GM12878 (cell line): Measurements from ENCODE around the gene PCDHGB6. TPM values are rescaled to one million over a fixed set of nuclear protein-coding genes. Genes with fewer than 3 reads are reported as not detected.
"Not testable (repeated sequence)": the region's sequence is repeated elsewhere in the genome, so short reads cannot be mapped to it uniquely, and the experiment has no call there.

Source experiments
- ATAC-seq: fragments of 200-7000 bp; cut with Tn5 transposase; 3 replicates; pipeline ENCODE4 v1.9.1; 2020; ENCODE audit warnings: mild to moderate bottlenecking, moderate library complexity
- BruUV-seq: library from RNA; stranded (reverse); fragments of 400-500 nt; replicated peaks from 2 replicates; lab custom pipeline; 2021; lab: Mats Ljungman, UMichigan
- CTCF ChIA-PET: fragments of 300-600 bp; sonication (Branson Sonifier 250); formaldehyde crosslinking; extraction: SDS; loops from one replicate; lab custom pipeline; 2021; ENCODE audit warnings: inconsistent platforms; lab: Yijun Ruan, JAX
- POLR2A ChIA-PET: fragments of 350-600 bp; formaldehyde crosslinking; extraction: SDS; loops from one replicate; lab custom pipeline; 2021; ENCODE audit warnings: inconsistent platforms; lab: Charles Lee
- RAD21 ChIA-PET: fragments of 300-600 bp; sonication (Branson Sonifier 250); formaldehyde crosslinking; loops from one replicate; lab custom pipeline; 2023; ENCODE audit warnings: antibody characterized with exemption; ENCODE audit not compliant: unreplicated experiment; lab: Charles Lee
- SMC1A ChIA-PET: fragments of 300-600 bp; sonication (Branson Sonifier 250); formaldehyde crosslinking; loops from one replicate; lab custom pipeline; 2023; ENCODE audit not compliant: unreplicated experiment, uncharacterized antibody; lab: Charles Lee
- DNase-seq: peaks from one replicate; pipeline ENCODE4 v3.0.0-alpha.2; 2011; ENCODE audit warnings: low read depth, low spot score
- FAIRE-seq: peaks from 3 replicates; lab custom pipeline; 2011; peaks lifted over from hg19 to GRCh38; lab: Jason Lieb, UNC
- H2AFZ ChIP-seq: 2 replicates; pipeline ENCODE4 v1.6.0; 2011; ENCODE audit warnings: low read depth, low read length, control low read depth; ENCODE audit not compliant: control insufficient read depth
- H3K27ac ChIP-seq: 2 replicates; pipeline ENCODE4 v1.5.1; 2011; ENCODE audit warnings: control low read depth; ENCODE audit not compliant: control insufficient read depth, insufficient read depth
- H3K27me3 ChIP-seq, 2 experiments: replicated peaks in 1 of 2; 2 replicates each; pipeline versions ENCODE4 v1.6.0 to v1.6.1; 2011; ENCODE audit warnings: low read length in 1 of 2; ENCODE audit not compliant: control insufficient read depth in 2 of 2, insufficient read depth in 2 of 2
- H3K36me3 ChIP-seq, 2 experiments: 2 replicates each; pipeline ENCODE4 v1.5.1; 2011; ENCODE audit warnings: low read length in 1 of 2; ENCODE audit not compliant: control insufficient read depth in 2 of 2, insufficient read depth in 2 of 2
- H3K4me1 ChIP-seq: 2 replicates; pipeline ENCODE4 v1.6.1; 2011; ENCODE audit warnings: mild to moderate bottlenecking, low read length, moderate library complexity, mixed read lengths; ENCODE audit not compliant: control insufficient read depth, insufficient read depth
- H3K4me2 ChIP-seq: 2 replicates; pipeline ENCODE4 v1.6.0; 2011; ENCODE audit warnings: control low read depth; ENCODE audit not compliant: control insufficient read depth, insufficient read depth
- H3K4me3 ChIP-seq: fragments of 200-600 bp; sonication (generic); 2 replicates; pipeline ENCODE4 v1.5.1; 2016
- H3K79me2 ChIP-seq: 2 replicates; pipeline ENCODE4 v1.6.0; 2011; ENCODE audit warnings: low read length; ENCODE audit not compliant: control insufficient read depth, insufficient read depth
- H3K9ac ChIP-seq: 2 replicates; pipeline ENCODE4 v1.8.0; 2011; ENCODE audit warnings: low read length, control low read depth, mixed read lengths; ENCODE audit not compliant: control insufficient read depth, insufficient read depth
- H3K9me3 ChIP-seq: replicated peaks from 3 replicates; pipeline ENCODE4 v1.5.1; 2011; ENCODE audit warnings: mild to moderate bottlenecking, low read length; ENCODE audit not compliant: control insufficient read depth, insufficient read depth
- H4K20me1 ChIP-seq: 2 replicates; pipeline ENCODE4 v1.6.0; 2011; ENCODE audit not compliant: control insufficient read depth, insufficient read depth
- BHLHE40 ChIP-seq, 2 experiments: fragments of 450-650 bp in 1 of 2; IDR thresholded peaks; 2 replicates each; pipeline ENCODE4 v1.6.1; 2011 to 2017; ENCODE audit warnings: low read depth in 2 of 2, borderline replicate concordance in 1 of 2, improper control_type of control experiment in 1 of 2, low read length in 1 of 2, mild to moderate bottlenecking in 1 of 2
- CREB1 ChIP-seq: IDR thresholded peaks from 2 replicates; pipeline ENCODE4 v1.6.1; 2012; ENCODE audit warnings: low read depth, mild to moderate bottlenecking, inconsistent platforms
- CTCF ChIP-seq, 3 experiments: IDR thresholded peaks in 2 of 3; conservative IDR thresholded peaks in 1 of 3; 2 replicates each; pipeline ENCODE4 v1.5.1; 2011; ENCODE audit warnings: low read depth in 3 of 3, low read length in 3 of 3, mild to moderate bottlenecking in 3 of 3, control low read depth in 2 of 3, moderate library complexity in 2 of 3, inconsistent platforms in 1 of 3, mixed read lengths in 1 of 3; ENCODE audit not compliant: control insufficient read depth in 2 of 3, insufficient read depth in 1 of 3; ENCODE audit errors: extremely low read depth in 1 of 3
- EED ChIP-seq: sonication (generic); IDR thresholded peaks from 2 replicates; pipeline ENCODE4 v1.6.1; 2016; ENCODE audit warnings: antibody characterized with exemption, low read depth
- IKZF2 ChIP-seq, 2 experiments: fragments of 450-650 bp; IDR thresholded peaks; 2 replicates each; pipeline ENCODE4 v1.6.1; 2017; ENCODE audit warnings: mild to moderate bottlenecking in 2 of 2, moderate library complexity in 2 of 2
- NRF1 ChIP-seq: conservative IDR thresholded peaks from 2 replicates; pipeline ENCODE4 v1.6.1; 2011; ENCODE audit warnings: mild to moderate bottlenecking, low read depth, low read length, improper control_type of control experiment
- RAD21 ChIP-seq: IDR thresholded peaks from 2 replicates; pipeline ENCODE4 v1.6.1; 2011; ENCODE audit warnings: mild to moderate bottlenecking, low read depth, low read length, moderate library complexity; ENCODE audit not compliant: insufficient read depth
- RUNX3 ChIP-seq: IDR thresholded peaks from 2 replicates; pipeline ENCODE4 v1.6.1; 2012; ENCODE audit warnings: low read length, inconsistent platforms
- SMARCA5 ChIP-seq: fragments of 450-650 bp; IDR thresholded peaks from 2 replicates; pipeline ENCODE4 v1.6.1; 2017; ENCODE audit warnings: mild to moderate bottlenecking
- SMC3 ChIP-seq: IDR thresholded peaks from 2 replicates; pipeline ENCODE4 v1.6.1; 2011; ENCODE audit warnings: low read length, improper control_type of control experiment, borderline replicate concordance
- YY1 ChIP-seq: IDR thresholded peaks from 2 replicates; pipeline ENCODE4 v1.6.1; 2011; ENCODE audit warnings: low read depth, mild to moderate bottlenecking, low read length
- ZNF384 ChIP-seq: IDR thresholded peaks from 2 replicates; pipeline ENCODE4 v1.6.1; 2012; ENCODE audit warnings: low read depth, mild to moderate bottlenecking, low read length, improper control_type of control experiment, borderline replicate concordance
- WGBS: methylation state at CpG from one replicate; pipeline ENCODE4 v1.1.6; 2016; ENCODE audit warnings: low lambda C conversion rate; ENCODE audit not compliant: insufficient replicate concordance, insufficient coverage; ENCODE audit errors: missing lambda C conversion rate; 5-methylcytosine and 5-hydroxymethylcytosine counted together
- in situ Hi-C: fragments of 300-500 bp; cut with MboI; formaldehyde crosslinking; loops from 9 replicates; pipeline ENCODE4 v1.14.3; 2018; ENCODE audit warnings: mixed read lengths
- intact Hi-C: fragments of 100-400 bp; cut with micrococcal nuclease; formaldehyde crosslinking; loops from one replicate; pipeline ENCODE4 v1.14.2; 2022; ENCODE audit not compliant: unreplicated experiment
- polyA plus RNA-seq, 11 experiments: library from polyadenylated mRNA; depleted of rRNA in 4 of 11; unstranded in 6 of 11; stranded (reverse) in 5 of 11; fragments of >200 nt; fragmentation: Nextera tagmentation in 4 of 11; fragmentation: Illumina TruSeq in 1 of 11; extraction: Ambion mirVana in 4 of 11; extraction: Trizol in 1 of 11; gene quantifications; 1 replicate in 1 of 11; 2 replicates in 10 of 11; pipeline versions ENCODE4 v1.2.1 to v1.2.3, GENCODE V29; 2011 to 2016; ENCODE audit warnings: inconsistent platforms in 2 of 11, missing spikeins in 2 of 11, low read depth in 1 of 11
- total RNA-seq, 4 experiments: library from RNA; depleted of rRNA in 3 of 4; stranded (reverse); fragments of >200 nt in 3 of 4; fragmentation: Illumina TruSeq in 1 of 4; extraction: Trizol in 1 of 4; gene quantifications; 2 replicates each; pipeline versions ENCODE4 v1.2.1 to v1.2.3, GENCODE V29; 2013 to 2021

PCDHGB6 gene
- total and polyA plus RNA-seq, 10 of the 15 experiments (the other 5 are each of a cell fraction or from before 2014, with no cell fraction given) = 0.07 to 1.0 (median 0.31) TPM

DNA sequence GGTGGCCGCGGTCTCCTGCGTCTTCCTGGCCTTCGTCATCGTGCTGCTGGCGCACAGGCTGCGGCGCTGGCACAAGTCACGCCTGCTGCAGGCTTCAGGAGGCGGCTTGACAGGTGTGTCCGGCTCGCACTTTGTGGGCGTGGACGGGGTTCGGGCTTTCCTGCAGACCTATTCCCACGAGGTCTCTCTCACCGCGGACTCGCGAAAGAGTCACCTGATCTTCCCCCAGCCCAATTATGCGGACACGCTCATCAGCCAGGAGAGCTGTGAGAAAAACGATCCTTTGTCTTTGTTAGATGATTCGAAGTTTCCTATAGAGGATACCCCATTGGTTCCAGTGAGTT is 7.4 kb downstream of the PCDHGB6 start:
- intact Hi-C loops, FAIRE-seq, H3K4me2 ChIP-seq, H3K4me1 ChIP-seq, H3K27me3 ChIP-seq, BruUV-seq, ATAC-seq, H3K36me3 ChIP-seq, H4K20me1 ChIP-seq, H3K4me3 ChIP-seq, H3K27ac ChIP-seq, H2AFZ ChIP-seq, POLR2A ChIA-PET, H3K9ac ChIP-seq, H3K79me2 ChIP-seq, DNase-seq: not testable (repeated sequence)
- ChIA-PET SMC1A (interaction anchor here (3.2 to 7.4 kb wide), 2 partner anchors 143 to 149 kb away, joined by 24 to 67 read pairs; no protein-coding TSS in a partner anchor), CTCF (interaction anchor here (1.0 to 10.9 kb wide), 5 partner anchors 95 to 148 kb away, joined by 6 to 245 read pairs (median 41); no protein-coding TSS in a partner anchor), RAD21 (interaction anchor here (3.1 to 3.3 kb wide), 2 partner anchors 149 kb away, joined by 28 to 42 read pairs; no protein-coding TSS in a partner anchor)
- WGBS = 85% methylated on average over 19 of the region's 24 CpGs
- H3K9me3 ChIP-seq = peaks cover 10% of the 10 kb centered on the region; the same call in 1 of the 3 replicates
- TF ChIP-seq BHLHE40 (IDR thresholded peaks at IDR 0.05; ENCODE audit: borderline replicate concordance in 1 of 2, low read depth in 2 of 2, low read length in 1 of 2) = peak in 1 of 2 experiments; percentile 49; a peak in 2 of 4 replicates
- in situ Hi-C loops = loop anchor here (5.0 kb wide), 1 partner anchor 147 kb away; no protein-coding TSS in a partner anchor

GRCh38 chr5:141417494-141418172 is 9.8 kb downstream of the PCDHGB6 start, which contains the start of gene PCDHGB7:
TSS of gene PCDHGB7 (plus strand) at chr5:141417677. CDS start at chr5:141417860, 183 bp downstream.
- TF ChIP-seq RUNX3 (peak; percentile 25; the same call in 1 of the 2 replicates), ZNF384 (0 out of 2 replicates have a peak, but pooled peaks have one; percentile 55), EED (0 out of 2 replicates have a peak, but pooled peaks have one; percentile 26), CTCF (IDR thresholded peaks at IDR 0.05 in 2 of 3, conservative IDR thresholded peaks at IDR 0.05 in 1 of 3; ENCODE audit: control insufficient read depth in 2 of 3, extremely low read depth in 1 of 3, insufficient read depth in 1 of 3, low read depth in 3 of 3, low read length in 3 of 3) (peak; percentile 68 to 90 (median 89)), YY1 (0 out of 2 replicates have a peak, but pooled peaks have one; percentile 42), SMC3 (peak; percentile 64), NRF1 (0 out of 2 replicates have a peak, but pooled peaks have one; percentile 19), RAD21 (peak; percentile 70), SMARCA5 (peak; percentile 43; the same call in 1 of the 2 replicates), IKZF2 (IDR thresholded peaks at IDR 0.05) (peak in 1 of 2 experiments; percentile 42; a peak in 1 of 4 replicates), CREB1 (0 out of 2 replicates have a peak, but pooled peaks have one; percentile 32)
- peak; percentile 86 for ATAC-seq
- not testable (repeated sequence) for BruUV-seq, H4K20me1 ChIP-seq, H3K9ac ChIP-seq, H3K4me1 ChIP-seq, DNase-seq, H3K27ac ChIP-seq, H3K9me3 ChIP-seq, H3K27me3 ChIP-seq, H3K79me2 ChIP-seq, H3K36me3 ChIP-seq
- FAIRE-seq = peak; percentile 54
- ChIA-PET SMC1A (interaction anchor here (0.8 to 7.4 kb wide), 12 partner anchors 11 to 150 kb away, joined by 3 to 67 read pairs (median 4); partner anchors contain the start of gene PCDHGA12), CTCF (interaction anchor here (0.6 to 10.9 kb wide), 21 partner anchors 13 to 161 kb away, joined by 3 to 245 read pairs (median 7); partner anchors contain the start of genes PCDHGA12, PCDHGB3, PCDHGC3 and TAF7), RAD21 (interaction anchor here (0.6 to 3.1 kb wide), 11 partner anchors 58 to 177 kb away, joined by 3 to 28 read pairs (median 4); partner anchors contain the start of gene PCDHGC3), POLR2A (interaction anchor here (2.3 kb wide), 1 partner anchor 146 kb away, joined by 8 read pairs; no protein-coding TSS in a partner anchor)
- intact Hi-C loops (loop anchor here (1.0 kb wide), 2 partner anchors 141 to 147 kb away; no protein-coding TSS in a partner anchor), in situ Hi-C loops (loop anchor here (5.0 kb wide), 1 partner anchor 145 kb away; no protein-coding TSS in a partner anchor)
- WGBS = 41% methylated on average over 47 of the region's 47 CpGs
- Histone ChIP-seq H3K4me3 (peak within 1 kb of the TSS; percentile 59), H2AFZ (peak within 1 kb of the TSS; percentile 70), H3K4me2 (peak within 1 kb of the TSS; percentile 22; the same call in 1 of the 2 replicates)
